ENCODE data around the gene TEX14. TPM values are rescaled to one million over a fixed set of nuclear protein-coding genes. Genes with fewer than 3 reads are reported as not detected.
"Not testable (repeated sequence)": the region's sequence is repeated elsewhere in the genome, so short reads cannot be mapped to it uniquely, and the experiment has no call there.

Gene TEX14
- total RNA-seq, 1 donor from 2014 or later: 0.20 TPM

DNA sequence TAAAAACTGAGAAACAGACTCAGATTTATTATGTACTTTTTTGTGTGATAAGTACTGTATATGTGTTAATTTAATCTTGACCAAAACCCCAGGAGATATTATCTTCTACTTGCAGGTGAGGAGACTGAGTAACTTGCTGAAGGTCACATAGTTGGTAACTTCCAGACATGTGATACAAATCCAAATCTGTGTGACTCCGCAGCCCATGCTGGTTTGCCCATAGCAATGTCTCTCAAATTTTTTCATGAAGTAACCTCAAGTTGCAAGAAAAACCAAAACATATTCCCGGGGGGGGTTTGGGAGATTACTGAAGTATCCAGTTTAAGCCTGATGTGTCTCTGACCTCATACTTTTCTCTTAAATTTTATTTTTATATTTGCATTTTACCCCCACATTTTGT is 3.3 kb downstream of the TEX14 start:
- no peaks in the 10 kb centered on the region for H3K27me3 Mint-ChIP-seq (ENCODE audit: unreplicated experiment)
- no peak overlapping the region for H3K27ac Mint-ChIP-seq (ENCODE audit: unreplicated experiment)
- DNase-seq: no peak
- peaks cover 4% of the 10 kb centered on the region for H3K9me3 Mint-ChIP-seq (ENCODE audit: unreplicated experiment)
- H3K4me3 Mint-ChIP-seq (ENCODE audit: unreplicated experiment): no peak overlapping the region
- no peaks in the 10 kb centered on the region for H3K36me3 Mint-ChIP-seq (ENCODE audit: unreplicated experiment)
- H3K4me1 Mint-ChIP-seq (ENCODE audit: low read depth, unreplicated experiment): peaks cover 6% of the 10 kb centered on the region
- TF ChIP-seq, protein P1, sequence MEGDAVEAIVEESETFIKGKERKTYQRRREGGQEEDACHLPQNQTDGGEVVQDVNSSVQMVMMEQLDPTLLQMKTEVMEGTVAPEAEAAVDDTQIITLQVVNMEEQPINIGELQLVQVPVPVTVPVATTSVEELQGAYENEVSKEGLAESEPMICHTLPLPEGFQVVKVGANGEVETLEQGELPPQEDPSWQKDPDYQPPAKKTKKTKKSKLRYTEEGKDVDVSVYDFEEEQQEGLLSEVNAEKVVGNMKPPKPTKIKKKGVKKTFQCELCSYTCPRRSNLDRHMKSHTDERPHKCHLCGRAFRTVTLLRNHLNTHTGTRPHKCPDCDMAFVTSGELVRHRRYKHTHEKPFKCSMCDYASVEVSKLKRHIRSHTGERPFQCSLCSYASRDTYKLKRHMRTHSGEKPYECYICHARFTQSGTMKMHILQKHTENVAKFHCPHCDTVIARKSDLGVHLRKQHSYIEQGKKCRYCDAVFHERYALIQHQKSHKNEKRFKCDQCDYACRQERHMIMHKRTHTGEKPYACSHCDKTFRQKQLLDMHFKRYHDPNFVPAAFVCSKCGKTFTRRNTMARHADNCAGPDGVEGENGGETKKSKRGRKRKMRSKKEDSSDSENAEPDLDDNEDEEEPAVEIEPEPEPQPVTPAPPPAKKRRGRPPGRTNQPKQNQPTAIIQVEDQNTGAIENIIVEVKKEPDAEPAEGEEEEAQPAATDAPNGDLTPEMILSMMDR (IDR thresholded peaks at IDR 0.05; ENCODE audit: partially characterized antibody, unreplicated experiment): no peak

DNA sequence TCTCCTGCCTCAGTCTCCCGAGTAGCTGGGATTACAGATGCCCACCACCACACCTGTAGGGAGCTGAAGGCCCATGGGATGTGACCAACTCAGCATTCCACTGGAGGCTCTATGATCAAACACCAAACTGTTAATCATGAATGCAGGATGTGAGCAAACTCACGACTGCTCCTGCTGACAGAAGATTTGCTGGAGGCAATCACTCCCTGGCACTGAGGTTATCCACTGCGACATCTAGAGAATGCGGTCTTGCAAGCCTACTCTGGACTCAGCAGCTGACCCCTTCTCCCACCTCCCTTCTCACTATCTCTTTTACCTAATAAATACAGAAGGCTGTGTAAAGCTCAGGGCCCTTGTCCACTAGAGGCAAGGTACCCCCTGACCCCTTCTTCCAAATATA is 4.9 kb downstream of the TEX14 start:
- Mint-ChIP-seq H3K27me3 (ENCODE audit: unreplicated experiment) (no peaks in the 10 kb centered on the region), H3K9me3 (ENCODE audit: unreplicated experiment) (peaks cover 2% of the 10 kb centered on the region), H3K4me1 (ENCODE audit: low read depth, unreplicated experiment) (no peaks in the 10 kb centered on the region), H3K4me3 (ENCODE audit: unreplicated experiment) (no peak overlapping the region), H3K36me3 (ENCODE audit: unreplicated experiment) (no peaks in the 10 kb centered on the region), H3K27ac (ENCODE audit: unreplicated experiment) (no peak overlapping the region)
- TF ChIP-seq, protein P1 (IDR thresholded peaks at IDR 0.05; ENCODE audit: partially characterized antibody, unreplicated experiment): no peak
- DNase-seq: no peak

DNA sequence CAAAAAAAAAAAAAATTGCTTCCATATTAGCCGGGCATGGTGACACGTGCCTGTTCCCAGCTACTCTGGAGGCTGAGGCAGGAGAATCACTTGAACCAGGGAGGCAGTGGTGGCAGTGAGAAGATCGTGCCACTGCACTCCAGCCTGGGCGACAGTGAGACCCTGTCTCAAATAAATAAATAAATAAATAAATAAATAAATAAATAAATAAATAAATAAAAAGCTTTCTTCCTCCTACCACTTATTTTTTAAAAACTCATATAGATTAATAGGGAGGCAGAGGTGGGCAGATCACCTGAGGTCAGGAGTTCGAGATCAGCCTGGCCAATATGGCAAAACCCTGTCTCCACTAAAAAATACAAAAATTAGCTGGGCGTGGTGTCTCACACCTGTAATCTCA is 7.4 kb downstream of the TEX14 start:
- H3K27me3 Mint-ChIP-seq (ENCODE audit: unreplicated experiment); H3K9me3 Mint-ChIP-seq (ENCODE audit: unreplicated experiment); H3K27ac Mint-ChIP-seq (ENCODE audit: unreplicated experiment); H3K36me3 Mint-ChIP-seq (ENCODE audit: unreplicated experiment); H3K4me3 Mint-ChIP-seq (ENCODE audit: unreplicated experiment); DNase-seq; H3K4me1 Mint-ChIP-seq (ENCODE audit: low read depth, unreplicated experiment): not testable (repeated sequence)

DNA sequence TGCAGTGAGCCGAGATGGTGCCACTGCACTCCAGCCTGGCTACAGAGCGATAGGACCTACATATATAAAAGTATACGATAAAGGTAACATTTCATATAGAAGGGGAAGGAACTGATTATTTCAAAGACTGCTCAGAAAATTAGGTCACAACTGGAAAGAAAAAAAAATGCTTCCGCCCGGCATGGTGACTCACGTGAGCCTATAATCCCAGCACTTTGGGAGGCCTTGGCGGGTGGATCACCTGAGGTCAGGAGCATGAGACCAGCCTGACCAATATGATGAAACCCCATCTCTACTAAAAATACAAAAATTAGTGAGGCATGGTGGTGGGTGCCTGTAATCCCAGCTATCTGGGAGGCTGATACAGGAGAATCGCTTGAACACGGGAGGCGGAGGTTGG is 7.8 kb downstream of the TEX14 start:
- Mint-ChIP-seq H3K27me3 (ENCODE audit: unreplicated experiment) (no peaks in the 10 kb centered on the region), H3K4me3 (ENCODE audit: unreplicated experiment) (no peak overlapping the region), H3K9me3 (ENCODE audit: unreplicated experiment) (peaks cover 2% of the 10 kb centered on the region), H3K27ac (ENCODE audit: unreplicated experiment) (no peak overlapping the region), H3K36me3 (ENCODE audit: unreplicated experiment) (no peaks in the 10 kb centered on the region), H3K4me1 (ENCODE audit: low read depth, unreplicated experiment) (peaks cover 4% of the 10 kb centered on the region)
- DNase-seq: no peak
- TF ChIP-seq, protein P1 (IDR thresholded peaks at IDR 0.05; ENCODE audit: partially characterized antibody, unreplicated experiment): no peak

DNA sequence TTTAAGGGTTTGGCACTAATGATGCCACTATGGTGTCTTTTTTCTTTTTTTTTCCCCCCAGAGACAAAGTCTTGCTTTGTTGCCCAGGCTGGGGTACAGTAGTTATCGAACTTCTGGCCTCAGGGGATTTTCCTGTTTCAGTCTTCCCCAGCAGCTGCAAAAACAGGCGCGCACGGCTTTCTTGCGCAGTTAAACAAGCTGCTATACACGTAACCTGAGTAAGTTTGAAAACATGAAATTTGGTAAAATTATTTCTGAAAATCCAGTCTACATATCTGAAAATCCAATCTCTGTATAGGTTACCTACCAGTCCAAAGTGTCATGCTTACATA is 11.8 kb downstream of the TEX14 start:
- no peaks in the 10 kb centered on the region for H3K27me3 Mint-ChIP-seq (ENCODE audit: unreplicated experiment)
- no peak overlapping the region for H3K4me3 Mint-ChIP-seq (ENCODE audit: unreplicated experiment)
- DNase-seq: no peak
- H3K36me3 Mint-ChIP-seq (ENCODE audit: unreplicated experiment): no peaks in the 10 kb centered on the region
- TF ChIP-seq, protein P1 (IDR thresholded peaks at IDR 0.05; ENCODE audit: partially characterized antibody, unreplicated experiment): no peak
- H3K9me3 Mint-ChIP-seq (ENCODE audit: unreplicated experiment): no peaks in the 10 kb centered on the region
- peaks cover 4% of the 10 kb centered on the region for H3K4me1 Mint-ChIP-seq (ENCODE audit: low read depth, unreplicated experiment)
- no peak overlapping the region for H3K27ac Mint-ChIP-seq (ENCODE audit: unreplicated experiment)

Measured in glutamatergic neuron (in vitro differentiated cells).